H9 (cell line): ENCODE measurements around the gene ELOVL6. TPM values are rescaled to one million over a fixed set of nuclear protein-coding genes. Genes with fewer than 3 reads are reported as not detected.
A peak's percentile ranks its signal among the peaks of the same experiment; 100 is the strongest.

Experiments used
- DNase-seq: peaks from one replicate; pipeline ENCODE4 v3.0.0-alpha.2; 2017
- H2AFZ ChIP-seq: one replicate; pipeline ENCODE4 v1.6.1; 2013; ENCODE audit warnings: mild to moderate bottlenecking, low read length, control low read depth, moderate library complexity
- H2AK5ac ChIP-seq: 2 replicates; pipeline ENCODE4 v1.6.1; 2013; ENCODE audit warnings: low read length, control low read depth, mixed read lengths; ENCODE audit not compliant: insufficient read length
- H2BK120ac ChIP-seq: one replicate; pipeline ENCODE4 v1.6.1; 2013; ENCODE audit warnings: low read depth, mild to moderate bottlenecking, low read length, control low read depth, inconsistent platforms; ENCODE audit not compliant: poor library complexity, severe bottlenecking
- H2BK12ac ChIP-seq: 2 replicates; pipeline ENCODE4 v1.6.1; 2013; ENCODE audit warnings: low read length, control low read depth, mixed read lengths, low read depth; ENCODE audit not compliant: insufficient read length
- H2BK15ac ChIP-seq: 2 replicates; pipeline ENCODE4 v1.6.1; 2013; ENCODE audit warnings: low read depth, low read length, control low read depth
- H2BK20ac ChIP-seq: one replicate; pipeline ENCODE4 v1.6.1; 2013; ENCODE audit warnings: low read depth, mild to moderate bottlenecking, low read length, control low read depth, inconsistent platforms; ENCODE audit not compliant: poor library complexity, severe bottlenecking
- H2BK5ac ChIP-seq: 2 replicates; pipeline ENCODE4 v1.6.1; 2013; ENCODE audit warnings: low read length, control low read depth, mixed read lengths; ENCODE audit not compliant: insufficient read length
- H3K14ac ChIP-seq: 2 replicates; pipeline ENCODE4 v1.6.1; 2013; ENCODE audit warnings: low read length, control low read depth; ENCODE audit not compliant: insufficient read depth
- H3K18ac ChIP-seq: 2 replicates; pipeline ENCODE4 v1.6.1; 2013; ENCODE audit warnings: low read depth, mild to moderate bottlenecking, mixed read lengths, low read length, control low read depth; ENCODE audit not compliant: insufficient read length
- H3K23ac ChIP-seq: 2 replicates; pipeline ENCODE4 v1.6.1; 2013; ENCODE audit warnings: low read length, control low read depth, mixed read lengths, low read depth; ENCODE audit not compliant: insufficient read length
- H3K23me2 ChIP-seq: 2 replicates; pipeline ENCODE4 v1.6.1; 2013; ENCODE audit warnings: low read depth, mild to moderate bottlenecking, mixed read lengths, low read length, control low read depth; ENCODE audit not compliant: insufficient read length, poor library complexity, severe bottlenecking
- H3K27ac ChIP-seq: 2 replicates; pipeline ENCODE4 v1.5.1; 2013; ENCODE audit warnings: low read length, control low read depth, mixed read lengths, low read depth; ENCODE audit not compliant: insufficient read length
- H3K27me3 ChIP-seq: 2 replicates; pipeline ENCODE4 v1.6.1; 2013; ENCODE audit warnings: low read length, control low read depth, inconsistent platforms; ENCODE audit not compliant: insufficient read depth
- H3K4ac ChIP-seq: 2 replicates; pipeline ENCODE4 v1.6.1; 2013; ENCODE audit warnings: low read depth, mild to moderate bottlenecking, control low read depth, inconsistent platforms, low read length, moderate library complexity
- H3K4me1 ChIP-seq: 2 replicates; pipeline ENCODE4 v1.6.1; 2013; ENCODE audit warnings: low read length, control low read depth, inconsistent platforms; ENCODE audit not compliant: insufficient read depth
- H3K4me2 ChIP-seq: 2 replicates; pipeline ENCODE4 v1.6.1; 2013; ENCODE audit warnings: low read length, control low read depth, mixed read lengths; ENCODE audit not compliant: insufficient read length, insufficient read depth
- H3K56ac ChIP-seq: 2 replicates; pipeline ENCODE4 v1.6.1; 2013; ENCODE audit warnings: low read depth, mild to moderate bottlenecking, mixed read lengths, low read length, control low read depth; ENCODE audit not compliant: insufficient read length
- H3K79me1 ChIP-seq: 2 replicates; pipeline ENCODE4 v1.6.1; 2013; ENCODE audit warnings: low read depth, mild to moderate bottlenecking, moderate library complexity, low read length, control low read depth, inconsistent platforms; ENCODE audit not compliant: insufficient read depth, poor library complexity, severe bottlenecking
- H3K79me2 ChIP-seq: 2 replicates; pipeline ENCODE4 v1.6.1; 2013; ENCODE audit warnings: low read length, control low read depth, inconsistent platforms; ENCODE audit not compliant: insufficient read depth
- H3K9ac ChIP-seq: 2 replicates; pipeline ENCODE4 v1.6.1; 2013; ENCODE audit warnings: low read length, control low read depth, mixed read lengths; ENCODE audit not compliant: insufficient read length; ENCODE audit errors: extremely low read depth
- H3K9me3 ChIP-seq: one replicate; pipeline ENCODE4 v1.6.1; 2013; ENCODE audit warnings: low read depth, low read length, inconsistent platforms; ENCODE audit not compliant: control insufficient read depth
- H3T11ph ChIP-seq: one replicate; pipeline ENCODE4 v1.6.1; 2013; ENCODE audit warnings: mild to moderate bottlenecking, low read length, control low read depth, inconsistent platforms
- H4K20me1 ChIP-seq: one replicate; pipeline ENCODE4 v1.6.1; 2013; ENCODE audit not compliant: control insufficient read depth, insufficient read length, insufficient read depth
- H4K5ac ChIP-seq: 2 replicates; pipeline ENCODE4 v1.6.1; 2013; ENCODE audit warnings: low read depth, mild to moderate bottlenecking, mixed read lengths, low read length, control low read depth; ENCODE audit not compliant: insufficient read length
- H4K8ac ChIP-seq: replicated peaks from 2 replicates; pipeline ENCODE4 v1.6.1; 2013; ENCODE audit warnings: low read length, control low read depth, mixed read lengths, low read depth; ENCODE audit not compliant: insufficient read length
- H4K91ac ChIP-seq: 2 replicates; pipeline ENCODE4 v1.6.1; 2013; ENCODE audit warnings: low read depth, mild to moderate bottlenecking, moderate library complexity, mixed read lengths, low read length, control low read depth; ENCODE audit not compliant: insufficient read length
- H3K27ac Mint-ChIP-seq, 3 experiments: 2 replicates in 2 of 3; 3 replicates in 1 of 3; pipeline ENCODE4 v1.8.0; 2020 to 2021; ENCODE audit warnings: mixed read lengths in 3 of 3, mild to moderate bottlenecking in 1 of 3, moderate library complexity in 1 of 3
- H3K27me3 Mint-ChIP-seq: 2 replicates; pipeline ENCODE4 v1.8.0; 2021; ENCODE audit warnings: low read depth, mild to moderate bottlenecking, moderate library complexity, mixed read lengths
- H3K36me3 Mint-ChIP-seq, 3 experiments: 2 replicates in 2 of 3; 3 replicates in 1 of 3; pipeline ENCODE4 v1.8.0; 2020 to 2021; ENCODE audit warnings: low read depth in 3 of 3, mixed read lengths in 3 of 3; ENCODE audit not compliant: insufficient read depth in 1 of 3
- H3K4me1 Mint-ChIP-seq, 2 experiments: 2 replicates each; pipeline ENCODE4 v1.8.0; 2020; ENCODE audit warnings: mixed read lengths in 2 of 2
- H3K4me3 Mint-ChIP-seq, 2 experiments: 2 replicates in 1 of 2; 3 replicates in 1 of 2; pipeline ENCODE4 v1.8.0; 2020 to 2021; ENCODE audit warnings: mild to moderate bottlenecking in 2 of 2, mixed read lengths in 2 of 2, moderate library complexity in 1 of 2
- H3K9me3 Mint-ChIP-seq, 2 experiments: 2 replicates in 1 of 2; 3 replicates in 1 of 2; pipeline ENCODE4 v1.8.0; 2020; ENCODE audit warnings: mild to moderate bottlenecking in 2 of 2, mixed read lengths in 2 of 2, moderate library complexity in 1 of 2
- CTCF ChIP-seq: fragments of 200-600 bp; sonication (generic); conservative IDR thresholded peaks from 3 replicates; pipeline ENCODE4 v1.8.0; 2021; ENCODE audit warnings: antibody characterized with exemption, mild to moderate bottlenecking
- WGBS: extraction: QIAGEN DNeasy Blood & Tissue Kit; methylation state at CpG from one replicate; pipeline ENCODE4 v1.1.7; 2013; ENCODE audit warnings: missing lambda C conversion rate, low lambda C conversion rate, mixed read lengths; ENCODE audit not compliant: insufficient read length; ENCODE audit errors: extremely low coverage; 5-methylcytosine and 5-hydroxymethylcytosine counted together
- long read RNA-seq: library from polyadenylated mRNA; unstranded; transcript quantifications from one replicate; pipeline ENCODE4 v2.0.0, GENCODE V29; 2020
- total RNA-seq: library from RNA; stranded (reverse); gene quantifications from 2 replicates; pipeline ENCODE4 v1.2.1, GENCODE V29; 2021

ELOVL6 gene
- total RNA-seq = 62.6 and 64.6 TPM in 2 replicates
- long read RNA-seq, full-length matches to known transcripts = 99 of 119 reads
- long read RNA-seq, partial matches to known transcripts = 0 of 119 reads
- long read RNA-seq, other reads (novel, unspliced or antisense) = 20 of 119 reads

DNA sequence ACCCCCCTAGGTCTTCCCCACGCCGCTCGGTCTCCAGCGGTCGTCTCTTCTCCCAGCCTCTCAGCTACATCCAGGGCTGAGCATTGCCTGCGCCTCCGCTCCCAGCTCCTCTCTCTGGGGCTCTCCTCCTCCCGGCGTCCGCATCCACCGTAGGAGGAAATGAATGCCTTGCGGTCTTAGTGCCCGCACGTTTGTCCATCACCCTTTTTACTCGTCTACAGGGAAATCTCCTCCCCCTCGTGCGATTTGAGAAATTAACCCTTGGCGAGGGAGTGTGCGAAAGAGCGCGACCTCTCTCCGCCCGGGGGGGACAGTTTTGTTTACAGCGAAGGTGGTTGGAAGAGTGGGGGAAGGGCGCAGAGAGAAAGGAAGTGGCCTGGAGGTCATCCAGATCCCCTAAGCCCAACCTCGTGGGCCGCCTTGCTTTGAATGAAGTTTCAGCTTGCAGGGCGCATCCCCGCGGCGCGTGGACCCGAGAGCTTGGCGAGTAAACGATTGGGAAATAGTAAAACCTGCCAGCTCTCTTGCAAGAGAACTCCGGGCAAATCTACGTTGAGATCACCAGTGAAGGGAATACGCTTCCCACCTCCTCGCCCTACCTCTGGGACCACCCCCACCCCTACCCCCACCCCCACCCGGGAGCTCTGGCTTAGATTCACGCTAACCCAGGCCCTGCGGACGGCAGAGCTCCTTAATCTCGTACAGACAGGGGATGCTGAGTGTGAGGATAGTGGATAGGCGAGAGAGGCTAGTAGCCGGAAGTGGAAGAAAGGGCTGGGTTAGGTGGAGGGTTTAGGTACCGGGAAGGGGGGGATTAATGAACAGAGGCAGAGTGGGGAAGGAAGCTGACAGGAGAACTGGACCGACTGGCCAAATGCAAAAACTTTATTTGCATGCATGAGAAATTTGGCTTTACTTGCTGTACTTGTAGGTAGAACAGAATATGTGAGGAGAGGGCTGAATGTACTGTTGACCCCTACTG, at the start of gene ELOVL6:
Gene ELOVL6 (minus strand): TSS at position 181 of the 982 bp plus-strand sequence. CDS start 280 bp downstream, outside the sequence.
- H2BK15ac ChIP-seq = no peak within 1 kb of the TSS
- H3T11ph ChIP-seq = no peak within 1 kb of the TSS
- no peak for TF ChIP-seq CTCF
- peak within 1 kb of the TSS; percentile 73 for H3K27ac ChIP-seq
- H4K20me1 ChIP-seq = no peaks in the 10 kb centered on the region
- H2BK120ac ChIP-seq = no peak within 1 kb of the TSS
- H3K36me3 Mint-ChIP-seq = peaks cover 0 to 2% (median under 1%) of the 10 kb centered on the region in 3 experiments; a peak in 3 of 7 replicates
- H3K9ac ChIP-seq = peak within 1 kb of the TSS; percentile 92
- no peaks in the 10 kb centered on the region for H3K27me3 ChIP-seq
- peaks cover 33 to 41% of the 10 kb centered on the region in 2 experiments for H3K4me1 Mint-ChIP-seq
- 0 out of 2 replicates have a peak, but pooled peaks cover 3% of the 10 kb centered on the region for H3K4me1 ChIP-seq
- H3K79me1 ChIP-seq = no peaks in the 10 kb centered on the region
- peak within 1 kb of the TSS; percentile 28 for H3K56ac ChIP-seq
- WGBS = no CpG with 5 or more reads among the region's 48 CpGs
- peak; percentile 91 for DNase-seq
- peak within 1 kb of the TSS; percentile 93 to 94 for H3K4me3 Mint-ChIP-seq
- H2BK12ac ChIP-seq = no peak within 1 kb of the TSS
- H2AFZ ChIP-seq = no peak within 1 kb of the TSS
- H3K23ac ChIP-seq = no peak within 1 kb of the TSS
- H3K18ac ChIP-seq = peak within 1 kb of the TSS; percentile 25
- H2AK5ac ChIP-seq = no peak within 1 kb of the TSS
- peak within 1 kb of the TSS; percentile 88 for H3K4me2 ChIP-seq
- H3K14ac ChIP-seq = peak within 1 kb of the TSS; percentile 82
- H4K5ac ChIP-seq = no peak within 1 kb of the TSS
- H2BK5ac ChIP-seq = peak within 1 kb of the TSS; percentile 20
- peaks cover 18% of the 10 kb centered on the region for H3K23me2 ChIP-seq
- no peaks in the 10 kb centered on the region for H3K9me3 ChIP-seq
- no peak within 1 kb of the TSS for H2BK20ac ChIP-seq
- no peak within 1 kb of the TSS for H4K8ac ChIP-seq
- H3K9me3 Mint-ChIP-seq = no peaks in the 10 kb centered on the region
- peaks cover 3% of the 10 kb centered on the region; the same call in 1 of the 2 replicates for H3K79me2 ChIP-seq
- no peak within 1 kb of the TSS for H4K91ac ChIP-seq
- H3K27ac Mint-ChIP-seq = peak within 1 kb of the TSS; percentile 95 to 99 (median 98)
- H3K27me3 Mint-ChIP-seq = no peaks in the 10 kb centered on the region
- no peak within 1 kb of the TSS for H3K4ac ChIP-seq
